Activated CD8-positive, alpha-beta memory T cell treated with anti-CD3 and anti-CD28 coated beads, Interleukin-2, amount 10 ng/mL, durations not matched to agents 7 days and 5 days (primary cell): ENCODE data around the gene REEP6. TPM values are rescaled to one million over a fixed set of nuclear protein-coding genes. Genes with fewer than 3 reads are reported as not detected.
A peak's percentile ranks its signal among the peaks of the same experiment; 100 is the strongest.
"Not testable (repeated sequence)": the region's sequence is repeated elsewhere in the genome, so short reads cannot be mapped to it uniquely, and the experiment has no call there.

Experiments
- ATAC-seq: fragments of 150-1000 bp; cut with Tn5 transposase; one replicate; pipeline ENCODE4 v1.10.0; 2021; ENCODE audit warnings: moderate library complexity
- CTCF ChIA-PET: fragments of 350-600 bp; sonication (Branson Sonifier 250); formaldehyde crosslinking; loops from one replicate; lab custom pipeline; 2021; ENCODE audit warnings: antibody characterized with exemption; lab: Charles Lee
- DNase-seq: peaks from one replicate; pipeline ENCODE4 v3.0.0-alpha.2; 2020
- H3K27ac Mint-ChIP-seq: one replicate; pipeline ENCODE4 v1.8.0; 2021; ENCODE audit warnings: mild to moderate bottlenecking, mixed read lengths
- H3K27me3 Mint-ChIP-seq: one replicate; pipeline ENCODE4 v1.8.0; 2021; ENCODE audit warnings: mixed read lengths
- H3K36me3 Mint-ChIP-seq: one replicate; pipeline ENCODE4 v1.8.0; 2021; ENCODE audit warnings: mild to moderate bottlenecking, mixed read lengths
- H3K4me1 Mint-ChIP-seq: one replicate; pipeline ENCODE4 v1.8.0; 2021; ENCODE audit warnings: mixed read lengths
- H3K4me3 Mint-ChIP-seq: one replicate; pipeline ENCODE4 v1.8.0; 2021; ENCODE audit warnings: mild to moderate bottlenecking, moderate library complexity, mixed read lengths
- H3K9me3 Mint-ChIP-seq: one replicate; pipeline ENCODE4 v1.8.0; 2022; ENCODE audit warnings: low read depth, mixed read lengths
- total RNA-seq, 2 experiments: library from RNA; stranded (reverse); gene quantifications; one replicate each; pipeline ENCODE4 v1.2.3, GENCODE V29; 2021

The REEP6 gene
- total RNA-seq, 2 experiments from 2014 or later: 1.0 to 1.3 TPM

DNA sequence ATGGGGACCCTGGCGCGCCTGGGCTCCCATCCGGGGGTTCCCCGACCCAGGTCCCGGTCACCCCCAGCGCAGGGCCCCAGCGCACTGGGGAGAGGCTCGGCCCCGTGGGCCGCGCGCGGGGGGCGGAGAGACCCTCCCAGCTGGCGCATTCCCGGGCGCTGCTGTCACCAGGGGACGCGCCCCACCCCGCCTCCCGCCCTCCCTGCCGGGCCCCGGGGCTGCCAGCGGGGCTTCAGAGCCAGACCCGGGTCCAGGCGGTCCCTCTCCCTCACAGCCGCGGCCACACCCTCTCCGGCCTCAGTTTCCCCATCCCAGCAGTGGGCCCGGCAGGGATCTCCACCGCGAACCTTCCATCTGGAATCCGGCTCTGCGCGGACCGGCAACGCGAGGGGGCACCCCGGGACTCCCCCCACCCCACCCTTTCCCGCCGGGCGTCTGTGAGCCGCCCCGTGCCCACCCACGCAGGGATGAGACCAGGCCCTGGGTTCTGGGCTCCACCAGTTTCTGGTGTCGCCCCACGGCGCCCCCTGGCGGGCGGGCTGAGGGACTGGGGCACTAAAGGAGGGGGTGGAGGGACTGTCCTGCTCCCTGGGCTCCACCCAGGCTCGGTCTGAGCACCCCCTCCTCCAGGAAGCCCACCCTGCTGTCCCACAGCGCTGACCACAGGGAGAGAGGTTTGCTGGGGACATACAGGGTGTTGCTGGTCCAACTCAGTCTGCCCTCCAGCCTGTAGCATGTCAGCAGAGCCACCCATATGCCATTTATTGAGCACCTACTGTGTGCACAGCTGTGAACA is 22.7 kb downstream of the REEP6 start:
- Mint-ChIP-seq H3K27me3 (peaks cover 19% of the 10 kb centered on the region), H3K4me3 (no peak overlapping the region), H3K36me3 (no peaks in the 10 kb centered on the region), H3K9me3 (no peaks in the 10 kb centered on the region), H3K4me1 (peaks cover 2% of the 10 kb centered on the region), H3K27ac (no peak overlapping the region)
- CTCF ChIA-PET: interaction anchor here (0.7 kb wide), 1 partner anchor 46 kb away, joined by 3 read pairs; no protein-coding TSS in a partner anchor
- ATAC-seq: peak; percentile 59
- DNase-seq: peak; percentile 76

DNA sequence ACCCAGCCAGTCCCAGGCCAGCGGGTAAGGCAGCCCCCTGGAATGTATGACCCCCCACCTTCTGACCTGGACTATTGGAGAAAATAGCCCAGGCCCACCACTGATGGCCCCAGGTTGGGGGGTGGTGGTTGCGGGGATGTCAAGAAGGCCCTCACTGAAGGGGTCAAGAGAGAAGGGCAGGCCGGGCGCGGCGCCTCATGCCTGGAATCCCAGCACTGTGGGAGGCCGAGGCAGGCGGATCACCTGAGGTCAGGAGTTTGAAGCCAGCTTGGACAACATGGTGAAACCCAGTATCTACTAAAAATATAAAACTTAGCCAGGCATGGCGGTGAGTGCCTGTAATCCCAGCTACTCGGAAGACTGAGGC is 23.3 kb downstream of the REEP6 start:
- peaks cover 17% of the 10 kb centered on the region for H3K27me3 Mint-ChIP-seq
- CTCF ChIA-PET: interaction anchor here (0.7 kb wide), 1 partner anchor 77 kb away, joined by 3 read pairs; no protein-coding TSS in a partner anchor
- no peak overlapping the region for H3K27ac Mint-ChIP-seq
- H3K4me1 Mint-ChIP-seq: peaks cover 2% of the 10 kb centered on the region
- H3K9me3 Mint-ChIP-seq: no peaks in the 10 kb centered on the region
- no peaks in the 10 kb centered on the region for H3K36me3 Mint-ChIP-seq
- ATAC-seq (no peak), DNase-seq (no peak)
- H3K4me3 Mint-ChIP-seq: no peak overlapping the region

DNA sequence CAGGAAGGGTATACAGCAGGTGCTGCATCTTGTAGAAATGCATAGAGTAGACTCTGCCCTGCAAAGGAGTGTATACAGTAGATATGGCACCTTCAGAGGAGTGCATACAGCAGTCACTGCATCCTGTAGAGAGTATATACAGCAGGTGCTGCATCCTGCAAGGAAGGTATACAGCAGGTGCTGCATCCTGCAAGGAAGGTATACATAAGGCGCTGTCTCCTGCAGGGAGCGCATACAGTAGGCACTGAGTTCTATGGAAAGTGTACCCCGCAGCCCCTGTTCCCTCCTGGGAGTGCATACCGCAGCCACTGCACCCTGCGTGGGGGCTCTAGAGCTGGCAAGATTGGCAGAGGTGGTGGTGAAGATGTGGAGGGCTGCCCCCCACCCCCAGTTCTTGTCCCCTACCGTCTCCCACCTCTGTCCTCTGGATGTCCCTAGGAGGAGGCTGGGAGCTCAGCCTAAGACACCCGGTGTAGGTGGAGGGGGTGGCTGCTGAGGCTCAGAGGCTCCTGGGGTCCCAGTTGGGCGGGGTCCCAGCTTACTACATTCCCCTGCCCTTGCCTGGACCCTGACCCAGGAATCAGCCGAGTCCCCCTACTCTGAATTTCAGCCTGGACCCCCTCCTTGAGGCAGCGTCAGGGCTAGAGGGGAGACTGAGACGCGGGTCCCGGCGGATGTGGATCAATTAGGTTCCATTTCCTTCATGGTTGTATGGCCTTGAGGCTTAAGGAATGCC is 24.2 kb downstream of the REEP6 start:
- Mint-ChIP-seq H3K4me1 (peaks cover 2% of the 10 kb centered on the region), H3K36me3 (no peaks in the 10 kb centered on the region), H3K9me3 (no peaks in the 10 kb centered on the region), H3K4me3 (no peak overlapping the region), H3K27me3 (peaks cover 11% of the 10 kb centered on the region), H3K27ac (no peak overlapping the region)
- CTCF ChIA-PET: interaction anchor here (0.7 kb wide), 1 partner anchor 78 kb away, joined by 3 read pairs; no protein-coding TSS in a partner anchor
- ATAC-seq (no peak), DNase-seq (no peak)

- Mint-ChIP-seq H3K9me3 (no peaks in the 10 kb centered on the region), H3K27ac (no peak overlapping the region), H3K4me3 (no peak overlapping the region), H3K36me3 (no peaks in the 10 kb centered on the region), H3K4me1 (peaks cover 2% of the 10 kb centered on the region), H3K27me3 (peaks cover 5% of the 10 kb centered on the region)
- no peak for DNase-seq
- CTCF ChIA-PET: no interaction called here
- no peak for ATAC-seq
Measured at GRCh38 chr19:1516395-1516753, 25.4 kb downstream of the REEP6 start.

- no peaks in the 10 kb centered on the region for H3K4me1 Mint-ChIP-seq
- no peak overlapping the region for H3K27ac Mint-ChIP-seq
- peaks cover 9% of the 10 kb centered on the region for H3K27me3 Mint-ChIP-seq
- DNase-seq (no peak), ATAC-seq (no peak)
- H3K36me3 Mint-ChIP-seq: no peaks in the 10 kb centered on the region
- H3K4me3 Mint-ChIP-seq: no peak overlapping the region
- no peaks in the 10 kb centered on the region for H3K9me3 Mint-ChIP-seq
- CTCF ChIA-PET: no interaction called here
Measured at GRCh38 chr19:1518471-1518870, 27.5 kb downstream of the REEP6 start.

DNA sequence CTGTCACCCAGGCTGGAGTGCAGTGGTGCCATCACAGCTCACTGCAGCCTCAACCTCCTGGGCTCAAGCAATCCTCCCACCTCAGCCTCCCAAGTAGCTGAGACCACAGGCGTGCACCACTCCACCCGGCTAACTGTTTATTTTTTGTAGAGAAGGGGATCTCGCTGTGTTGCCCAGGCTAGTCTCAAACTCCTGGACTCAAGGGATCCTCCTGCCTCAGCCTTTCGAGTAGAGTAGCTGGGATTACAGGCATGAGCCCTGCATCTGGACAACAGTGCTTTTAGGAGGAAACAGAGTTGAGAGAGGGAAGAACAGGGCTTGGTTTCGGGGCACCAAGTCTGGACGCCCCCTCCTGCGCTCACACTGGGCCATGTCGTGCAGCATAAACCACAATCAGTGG is 28.8 kb downstream of the REEP6 start:
- not testable (repeated sequence) for H3K4me3 Mint-ChIP-seq, ATAC-seq
- CTCF ChIA-PET: interaction anchor here (0.8 kb wide), 1 partner anchor 26 kb away, joined by 3 read pairs; no protein-coding TSS in a partner anchor

DNA sequence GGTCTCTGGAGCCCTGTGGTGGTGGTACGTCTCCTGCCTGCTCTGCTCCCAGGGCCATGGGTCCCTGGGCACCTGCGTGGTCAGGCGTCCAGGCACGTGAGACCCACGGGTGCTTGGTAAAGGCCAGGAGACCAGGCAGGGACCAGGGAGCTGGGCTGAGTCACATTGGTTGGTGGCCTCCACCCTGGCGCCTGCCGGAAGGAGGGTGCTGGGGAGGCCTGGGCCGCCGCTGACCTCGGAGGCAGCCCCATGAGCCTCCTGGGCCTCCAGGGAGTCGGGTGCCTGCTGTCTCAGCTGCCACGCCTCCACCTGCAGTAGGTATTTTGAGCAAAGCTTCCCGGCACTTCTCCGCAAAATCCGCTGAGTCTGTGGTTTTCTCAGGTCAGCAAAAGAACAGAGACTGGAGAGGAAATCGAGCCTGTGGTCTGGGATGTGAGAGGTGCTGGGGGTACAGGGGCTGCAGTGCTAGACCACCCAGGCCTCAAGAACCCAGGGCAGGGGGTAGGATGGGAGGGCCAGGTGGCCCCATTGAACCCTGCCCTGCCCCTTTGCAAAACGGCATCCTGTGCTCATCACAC is 29.3 kb downstream of the REEP6 start:
- Mint-ChIP-seq H3K4me1 (peaks cover 4% of the 10 kb centered on the region), H3K27ac (no peak overlapping the region), H3K9me3 (no peaks in the 10 kb centered on the region), H3K36me3 (no peaks in the 10 kb centered on the region), H3K4me3 (no peak overlapping the region), H3K27me3 (peaks cover 19% of the 10 kb centered on the region)
- ATAC-seq: no peak
- no peak for DNase-seq
- CTCF ChIA-PET: interaction anchor here (0.8 kb wide), 1 partner anchor 26 kb away, joined by 3 read pairs; no protein-coding TSS in a partner anchor

More for the DNA sequence above, 28.8 kb downstream of the REEP6 start:
- peaks cover 16% of the 10 kb centered on the region for H3K27me3 Mint-ChIP-seq
- H3K9me3 Mint-ChIP-seq, H3K36me3 Mint-ChIP-seq, DNase-seq, H3K4me1 Mint-ChIP-seq, H3K27ac Mint-ChIP-seq: not testable (repeated sequence)

GRCh38 chr19:1521636-1522035 is 30.7 kb downstream of the REEP6 start:
- DNase-seq: no peak
- Mint-ChIP-seq H3K4me1 (peaks cover 4% of the 10 kb centered on the region), H3K27me3 (peaks cover 24% of the 10 kb centered on the region), H3K9me3 (no peaks in the 10 kb centered on the region), H3K36me3 (no peaks in the 10 kb centered on the region), H3K4me3 (no peak overlapping the region), H3K27ac (no peak overlapping the region)
- no peak for ATAC-seq
- CTCF ChIA-PET: no interaction called here

- Mint-ChIP-seq H3K27ac (no peak overlapping the region), H3K4me3 (no peak overlapping the region), H3K4me1 (peaks cover 4% of the 10 kb centered on the region), H3K27me3 (peaks cover 24% of the 10 kb centered on the region), H3K9me3 (no peaks in the 10 kb centered on the region), H3K36me3 (no peaks in the 10 kb centered on the region)
- CTCF ChIA-PET: interaction anchor here (0.6 kb wide), 1 partner anchor 10 kb away, joined by 3 read pairs; no protein-coding TSS in a partner anchor
- DNase-seq (no peak), ATAC-seq (no peak)
Measured at GRCh38 chr19:1522061-1522460, 31.1 kb downstream of the REEP6 start.

DNA sequence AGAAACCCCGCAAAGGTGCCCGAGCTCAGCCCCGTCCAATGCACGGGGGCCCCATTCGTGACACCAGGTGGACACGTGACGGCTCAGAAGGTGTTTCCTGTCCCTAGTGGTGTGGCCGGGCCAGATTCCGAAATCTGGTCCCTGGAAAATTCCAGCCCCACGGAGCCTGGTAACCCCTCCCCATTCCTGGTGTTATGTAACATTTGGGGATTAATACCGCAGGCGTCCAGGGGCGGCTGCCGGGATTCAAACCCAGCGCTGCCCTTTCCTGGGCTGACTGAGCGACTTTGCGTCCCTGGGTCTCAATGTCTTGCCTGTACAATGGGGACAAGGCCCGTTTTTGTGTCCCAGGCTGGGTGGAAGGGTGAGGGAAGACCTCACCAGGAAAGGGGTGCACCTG is 31.9 kb downstream of the REEP6 start:
- DNase-seq (no peak), ATAC-seq (no peak)
- Mint-ChIP-seq H3K4me3 (no peak overlapping the region), H3K36me3 (no peaks in the 10 kb centered on the region), H3K9me3 (no peaks in the 10 kb centered on the region), H3K27ac (no peak overlapping the region), H3K27me3 (peaks cover 24% of the 10 kb centered on the region), H3K4me1 (peaks cover 4% of the 10 kb centered on the region)
- CTCF ChIA-PET: interaction anchor here (1.0 kb wide), 1 partner anchor 24 kb away, joined by 4 read pairs; no protein-coding TSS in a partner anchor

DNA sequence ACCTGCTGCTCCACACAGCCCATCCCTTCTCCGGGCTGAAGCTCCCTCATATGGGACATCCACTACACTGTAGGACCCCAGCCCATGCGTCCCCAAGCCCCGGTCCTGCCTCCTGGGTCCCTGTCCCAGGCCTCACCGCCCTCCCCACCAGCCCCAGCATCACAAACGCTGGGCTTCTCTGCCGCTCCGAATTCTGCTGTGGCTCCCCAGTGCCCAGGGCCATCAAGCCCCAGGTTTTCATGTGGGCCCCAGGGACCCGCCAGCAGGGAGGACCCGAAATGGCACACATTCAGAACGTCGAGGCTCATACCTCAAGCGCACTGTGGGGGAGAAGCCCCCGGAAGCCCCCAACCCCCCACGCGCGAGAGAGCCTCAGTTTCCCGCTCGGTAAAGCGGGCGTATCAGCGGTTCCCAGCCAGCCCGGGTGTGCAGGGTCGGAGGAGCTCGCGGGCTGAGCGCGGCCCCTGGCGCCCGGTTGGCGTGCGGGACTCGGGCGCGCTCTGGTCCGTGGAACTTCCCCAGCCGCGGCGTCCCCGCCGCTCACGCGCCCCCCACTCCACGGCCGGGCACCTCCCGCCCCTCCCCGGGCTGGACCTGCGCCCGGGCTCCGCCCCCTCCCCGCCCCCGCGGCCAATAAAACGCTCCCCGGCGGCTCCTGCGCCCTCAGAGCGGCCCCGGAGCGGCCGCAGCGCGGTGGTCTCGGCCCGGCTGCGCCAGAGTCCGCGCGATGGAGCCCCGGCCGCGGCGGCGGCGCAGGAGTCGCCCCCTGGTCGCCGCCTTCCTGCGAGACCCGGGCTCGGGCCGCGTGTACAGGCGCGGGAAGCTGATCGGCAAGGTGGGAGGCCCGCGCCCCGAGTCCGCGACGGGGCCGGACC is 32.7 kb downstream of the REEP6 start, which contains the start of gene PLK5:
Gene PLK5 (plus strand): TSS at position 666 of the 875 bp plus-strand sequence. CDS start 2,920 bp downstream, outside the sequence.
- Mint-ChIP-seq H3K27me3 (peaks cover 24% of the 10 kb centered on the region), H3K4me1 (peaks cover 4% of the 10 kb centered on the region), H3K9me3 (no peaks in the 10 kb centered on the region), H3K36me3 (no peaks in the 10 kb centered on the region), H3K4me3 (no peak within 1 kb of the TSS), H3K27ac (no peak within 1 kb of the TSS)
- CTCF ChIA-PET: interaction anchor here (0.6 to 1.0 kb wide), 2 partner anchors 23 to 699 kb away, joined by 3 to 4 read pairs; no protein-coding TSS in a partner anchor
- DNase-seq (no peak), ATAC-seq (no peak)

DNA sequence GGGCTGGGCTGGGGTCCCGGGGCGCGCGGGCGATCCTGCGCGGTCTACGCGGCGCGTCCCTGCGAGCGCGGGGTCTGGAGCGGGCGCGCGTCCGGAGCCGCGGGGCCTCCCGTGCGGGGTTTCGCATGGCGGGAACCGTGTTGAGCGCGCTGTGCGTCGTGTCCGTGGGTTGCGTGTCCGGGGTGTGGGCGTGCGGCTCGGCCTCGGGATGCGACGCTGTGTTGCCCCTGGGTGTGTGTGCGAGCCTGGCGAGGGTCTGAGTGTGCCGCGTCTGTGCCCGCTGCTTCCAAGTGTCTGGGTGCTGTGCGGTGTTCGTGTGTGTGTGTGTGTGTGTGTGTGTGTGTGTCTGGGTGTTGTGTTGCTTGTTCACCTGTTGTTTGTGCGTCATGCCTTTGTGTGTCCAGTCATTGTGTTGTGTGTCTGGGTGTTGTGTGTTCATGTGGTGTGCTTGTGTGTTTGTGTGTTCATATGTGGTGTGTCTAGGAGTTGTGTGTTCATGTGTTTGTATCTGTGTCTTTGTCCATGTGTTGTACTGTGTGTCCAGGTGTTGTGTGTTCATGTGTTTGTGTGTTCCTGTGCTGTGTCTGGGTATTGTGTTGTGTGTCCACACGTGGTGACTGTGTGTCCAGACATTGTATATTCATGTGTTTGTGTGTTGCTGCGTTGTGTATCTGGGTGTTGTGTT is 33.4 kb downstream of the REEP6 start:
- CTCF ChIA-PET: interaction anchor here (0.6 kb wide), 1 partner anchor 700 kb away, joined by 3 read pairs; no protein-coding TSS in a partner anchor
- Mint-ChIP-seq H3K36me3 (no peaks in the 10 kb centered on the region), H3K4me3 (no peak overlapping the region), H3K27me3 (peaks cover 24% of the 10 kb centered on the region), H3K27ac (no peak overlapping the region), H3K9me3 (no peaks in the 10 kb centered on the region), H3K4me1 (peaks cover 4% of the 10 kb centered on the region)
- ATAC-seq (no peak), DNase-seq (no peak)
